GM21390 (cell line): ENCODE results near the gene PTPN1.

Source experiments
- ATAC-seq: cut with Tn5 transposase; IDR thresholded peaks from one replicate; pipeline ENCODE4 v1.9.1; 2021; ENCODE audit not compliant: unreplicated experiment

Gene PTPN1

DNA sequence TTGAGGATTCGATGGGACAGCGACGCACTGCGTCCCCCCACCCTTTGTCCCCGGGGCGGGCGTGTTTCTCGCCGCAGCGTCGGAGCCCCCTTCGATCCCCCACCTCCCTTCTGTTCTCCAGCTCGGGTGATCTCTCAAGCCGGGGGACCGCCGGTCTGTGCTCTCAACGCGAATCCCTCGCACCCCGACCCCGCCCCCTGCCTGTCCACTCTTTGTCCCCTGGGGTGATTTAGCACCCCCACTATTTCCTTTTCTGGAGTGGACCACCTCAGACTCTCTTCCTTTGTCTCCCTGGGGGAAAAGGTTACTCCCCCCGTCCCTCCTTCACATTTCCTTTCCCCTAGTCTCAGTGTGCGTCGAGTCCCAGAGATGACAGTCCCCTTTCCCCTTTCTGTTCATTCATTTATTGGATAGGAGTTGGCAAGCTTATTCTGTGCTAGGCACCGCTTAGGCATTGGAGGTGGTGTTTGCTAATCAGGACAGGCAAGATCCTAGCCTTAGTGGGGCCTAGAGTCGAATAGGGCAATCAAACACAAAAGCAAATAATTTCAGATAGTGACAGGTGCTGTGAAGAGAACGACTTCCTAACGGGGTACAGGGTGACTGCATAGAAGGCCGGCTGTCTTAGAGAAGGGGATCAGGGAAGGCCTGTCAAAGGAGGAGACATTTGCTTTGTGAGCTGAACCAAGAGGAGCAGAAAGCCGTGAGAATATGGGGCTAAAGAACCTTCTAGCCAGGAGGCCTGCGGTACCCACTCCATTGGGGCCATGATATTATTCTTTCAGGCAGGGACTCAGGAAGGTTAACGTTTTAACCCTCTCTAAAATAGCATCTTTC, 741 bp downstream of the PTPN1 start:
- ATAC-seq = no peak

DNA sequence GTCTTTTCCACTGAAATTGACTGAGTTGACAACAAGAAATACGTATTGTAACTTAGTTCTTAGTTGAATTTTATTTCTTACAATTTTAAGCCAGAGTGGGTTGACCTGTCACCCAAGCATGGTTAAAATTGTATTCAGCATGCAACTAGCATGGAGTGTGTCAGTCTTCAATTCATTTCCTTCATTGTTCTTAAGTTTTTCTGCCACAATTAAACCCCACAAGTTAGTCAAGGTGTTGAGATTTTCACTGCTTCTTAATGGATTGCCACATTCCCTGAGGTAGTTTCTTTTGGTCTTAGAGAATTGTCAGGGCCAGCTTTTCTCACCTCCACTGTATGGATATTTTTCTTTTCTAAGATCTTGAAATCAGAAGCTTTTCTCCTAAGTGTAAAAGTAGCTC, 2.1 kb downstream of the PTPN1 start:
- no peak for ATAC-seq

DNA sequence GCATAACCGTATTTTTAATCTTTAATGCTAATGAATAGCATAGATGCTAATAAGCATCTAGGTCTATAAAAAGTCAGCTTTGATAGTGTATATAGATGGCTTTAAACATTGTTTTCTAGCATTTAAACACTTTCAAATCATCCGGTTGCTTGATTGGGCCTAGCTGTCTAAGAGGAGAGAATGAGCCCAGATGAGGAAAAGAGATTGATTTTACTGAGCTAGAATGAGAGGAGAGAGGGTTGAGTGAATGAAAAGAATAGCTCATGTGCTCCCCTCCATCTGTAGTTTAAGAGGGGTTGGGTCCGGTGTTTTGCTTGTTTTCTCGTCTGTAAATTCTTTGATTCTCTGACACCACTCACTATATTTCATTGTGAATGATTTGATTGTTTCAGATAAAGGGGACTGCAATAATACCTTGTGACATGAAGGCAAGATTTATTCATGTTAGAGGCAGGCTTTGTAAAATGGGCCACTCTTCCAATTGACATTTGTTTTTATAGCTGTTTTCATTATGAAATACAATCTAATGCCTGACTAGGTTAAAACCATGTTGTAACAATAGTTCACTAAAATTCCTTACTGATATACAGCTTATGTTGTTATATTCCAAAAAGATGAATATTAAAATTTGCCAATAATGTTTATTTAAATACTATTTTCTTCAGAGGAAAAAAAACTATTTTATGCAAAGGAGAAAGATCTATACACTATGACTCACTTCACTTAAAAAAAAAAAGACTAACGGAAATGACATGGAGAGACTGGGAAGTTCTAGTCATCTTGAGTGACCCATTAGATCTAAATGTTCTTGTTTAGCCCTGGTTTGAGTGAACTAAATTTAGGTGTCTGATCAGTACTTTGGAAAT, 3.2 kb downstream of the PTPN1 start:
- ATAC-seq = no peak

DNA sequence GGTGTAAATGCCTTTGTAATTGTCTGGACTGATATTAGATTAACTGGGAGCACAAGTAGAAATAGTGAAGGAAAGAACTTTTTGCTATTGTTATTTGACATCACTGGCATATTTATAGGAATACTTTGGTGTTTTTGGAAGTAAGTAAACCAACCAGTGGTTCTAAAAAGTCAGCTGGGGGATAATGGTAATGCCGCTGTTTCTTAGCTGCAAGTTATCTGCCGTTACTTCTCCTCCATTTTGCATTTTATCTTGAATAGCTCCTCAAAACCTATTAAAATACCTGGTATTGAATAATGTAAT, 3.8 kb downstream of the PTPN1 start:
- no peak for ATAC-seq

DNA sequence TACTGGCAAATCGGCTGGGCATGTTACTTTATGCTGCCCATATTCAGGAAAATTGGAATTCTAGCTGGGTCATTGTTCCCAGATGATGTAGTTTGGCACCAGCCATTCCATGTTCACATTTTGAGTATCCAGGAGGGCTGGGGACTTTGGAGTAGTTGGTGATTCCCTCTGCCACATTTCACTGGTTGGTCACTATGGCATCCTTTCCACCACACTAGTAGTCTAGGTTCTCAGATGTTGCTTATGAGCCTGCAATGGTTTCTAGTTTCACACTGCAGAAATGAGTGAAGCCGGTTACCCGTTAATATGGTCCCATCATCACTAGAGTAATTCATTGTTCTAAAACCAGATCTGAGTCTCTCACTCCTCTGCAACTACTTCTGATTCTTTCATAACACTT, 4.6 kb downstream of the PTPN1 start:
- peak; percentile 20 for ATAC-seq

DNA sequence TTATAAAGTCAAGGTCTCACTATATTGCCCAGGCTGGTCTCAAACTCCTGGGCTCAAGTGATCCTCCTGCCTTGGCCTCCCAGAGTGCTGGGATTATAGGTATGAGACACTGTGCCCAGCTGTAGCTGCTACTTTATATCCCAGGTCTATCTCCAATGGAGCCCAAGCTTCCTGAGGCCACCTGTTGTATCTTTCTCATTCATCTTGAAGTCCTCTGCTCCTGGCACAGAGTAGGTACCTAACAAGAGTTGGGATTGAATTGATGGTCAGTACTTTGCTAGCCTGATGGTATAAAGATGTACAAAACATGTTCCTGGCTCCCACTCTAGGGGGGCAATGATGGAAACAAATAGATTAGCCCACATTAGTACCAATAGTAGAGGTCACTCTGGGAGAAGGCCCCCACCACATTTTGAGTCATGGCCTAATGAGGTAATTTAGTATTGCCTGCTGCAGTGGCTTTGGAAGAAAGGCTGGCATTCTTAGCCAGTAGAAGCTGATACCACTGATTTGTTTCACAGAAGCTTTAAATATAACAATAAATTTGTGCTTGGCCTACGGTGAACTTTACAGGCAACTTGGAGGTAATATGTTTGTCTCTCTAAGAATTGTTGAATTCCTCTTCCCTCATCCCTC, 5.4 kb downstream of the PTPN1 start:
- ATAC-seq = no peak

DNA sequence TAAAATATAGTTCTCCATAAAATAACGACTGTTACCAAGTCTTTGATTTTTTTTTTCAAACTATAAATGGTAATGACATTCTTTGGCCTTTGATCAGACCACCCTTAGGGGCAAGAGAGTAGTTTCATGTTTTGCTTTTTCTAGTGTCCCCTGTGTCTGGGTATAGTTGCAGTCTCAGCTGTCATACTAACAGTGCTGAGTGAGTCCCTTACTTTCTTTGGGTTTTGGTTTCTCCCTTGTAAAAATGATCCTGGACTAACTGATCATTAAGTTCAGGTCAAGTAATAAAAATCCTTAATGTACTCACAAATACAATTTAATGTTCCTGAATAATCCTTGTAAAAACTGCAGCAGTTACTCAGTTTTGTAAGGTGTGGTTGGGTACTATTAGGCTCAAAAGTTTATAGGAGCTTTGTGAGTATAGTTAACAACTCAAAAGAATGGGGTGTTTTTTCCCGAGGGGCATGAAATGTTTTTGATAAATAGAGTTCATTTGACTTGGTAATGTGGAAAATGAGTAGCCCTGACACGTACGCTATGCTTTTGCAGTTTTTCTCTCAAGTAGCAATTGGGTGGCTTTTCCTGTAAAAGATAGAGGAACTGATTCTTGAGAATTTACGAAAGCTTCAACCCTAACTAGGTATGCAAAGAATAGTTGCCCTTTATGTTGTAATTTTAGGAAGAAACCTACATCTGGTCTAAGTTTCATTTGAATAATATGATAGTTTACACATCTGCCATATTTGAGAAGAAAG, 6.2 kb downstream of the PTPN1 start:
- peak; percentile 38 for ATAC-seq

DNA sequence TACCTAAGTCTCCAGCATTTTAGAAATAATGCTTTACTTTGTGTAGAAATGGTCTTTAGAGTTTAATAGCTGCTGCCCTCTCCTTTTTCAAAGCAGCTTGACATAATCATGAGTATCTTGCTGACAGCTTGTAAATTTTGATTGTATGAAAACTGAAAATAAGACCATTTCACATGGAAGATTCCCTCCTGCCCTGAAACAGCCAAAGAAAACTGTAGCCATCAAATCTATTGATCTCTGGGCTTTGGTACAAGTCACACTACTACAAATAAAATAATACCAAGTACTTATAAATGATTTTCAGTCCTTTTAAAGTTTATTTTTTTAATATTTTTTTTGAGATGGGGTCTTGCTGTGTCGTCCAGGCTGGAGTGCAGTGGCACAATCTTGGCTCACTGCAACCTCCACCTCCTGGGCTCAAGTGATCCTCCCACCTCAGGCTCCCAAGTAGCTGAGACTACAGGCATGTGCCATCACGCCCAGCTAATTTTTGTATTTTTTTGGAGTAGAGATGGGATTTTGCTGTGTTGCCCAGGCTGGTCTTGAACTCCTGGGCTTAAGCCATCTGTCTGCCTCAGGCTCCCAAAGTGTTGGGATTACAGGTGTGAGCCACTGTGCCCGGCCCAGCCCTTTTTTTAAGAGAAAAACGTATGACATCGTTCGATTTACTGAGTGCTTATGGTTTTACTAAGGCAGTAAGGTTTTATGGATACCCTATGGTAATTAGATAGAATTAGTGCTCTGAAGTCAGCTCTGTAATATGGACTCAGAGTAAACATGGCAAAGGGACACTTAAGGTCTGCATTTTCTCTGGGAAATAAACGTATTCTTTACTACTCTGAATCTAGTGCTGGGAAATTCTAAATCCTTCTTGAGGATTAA, 7.0 kb downstream of the PTPN1 start:
- no peak for ATAC-seq

DNA sequence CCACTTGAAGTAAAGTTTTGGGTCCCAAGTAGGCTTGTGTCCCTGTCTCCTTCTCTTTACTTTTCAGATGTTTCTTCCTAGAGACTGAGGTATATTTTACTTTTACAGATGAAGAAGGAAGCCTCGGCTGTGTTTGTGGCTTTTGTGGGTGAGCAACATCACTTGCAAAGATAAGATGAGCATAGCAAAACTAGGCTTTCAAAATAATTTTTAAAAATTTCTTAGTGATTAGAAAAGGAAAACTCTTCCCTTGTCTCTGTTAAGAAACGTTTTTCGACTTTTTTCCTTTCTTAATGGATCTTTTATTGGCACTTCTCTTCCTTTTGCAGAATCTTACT, 7.6 kb downstream of the PTPN1 start:
- ATAC-seq = no peak

DNA sequence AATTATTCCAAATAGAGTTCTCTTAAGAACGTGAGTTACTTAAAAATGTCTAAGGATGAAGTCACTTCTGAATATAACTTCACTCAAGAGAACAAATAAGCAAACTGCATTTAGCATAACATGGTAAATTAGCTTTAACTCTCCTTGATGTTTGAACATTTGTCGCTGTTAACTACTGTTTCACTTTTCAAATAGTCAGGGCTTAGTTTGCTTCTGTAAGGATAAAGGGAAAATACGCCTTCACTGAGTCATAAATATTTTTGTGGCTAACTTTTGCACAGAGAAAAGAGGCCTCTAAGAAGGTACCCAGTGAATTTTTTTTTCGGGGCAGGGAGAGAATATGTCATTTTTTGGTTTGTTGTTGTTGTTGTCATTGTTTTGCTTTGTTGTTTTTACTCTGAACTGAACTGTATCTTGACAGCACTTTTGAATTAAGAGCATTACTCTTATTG, 8.1 kb downstream of the PTPN1 start:
- ATAC-seq = no peak

DNA sequence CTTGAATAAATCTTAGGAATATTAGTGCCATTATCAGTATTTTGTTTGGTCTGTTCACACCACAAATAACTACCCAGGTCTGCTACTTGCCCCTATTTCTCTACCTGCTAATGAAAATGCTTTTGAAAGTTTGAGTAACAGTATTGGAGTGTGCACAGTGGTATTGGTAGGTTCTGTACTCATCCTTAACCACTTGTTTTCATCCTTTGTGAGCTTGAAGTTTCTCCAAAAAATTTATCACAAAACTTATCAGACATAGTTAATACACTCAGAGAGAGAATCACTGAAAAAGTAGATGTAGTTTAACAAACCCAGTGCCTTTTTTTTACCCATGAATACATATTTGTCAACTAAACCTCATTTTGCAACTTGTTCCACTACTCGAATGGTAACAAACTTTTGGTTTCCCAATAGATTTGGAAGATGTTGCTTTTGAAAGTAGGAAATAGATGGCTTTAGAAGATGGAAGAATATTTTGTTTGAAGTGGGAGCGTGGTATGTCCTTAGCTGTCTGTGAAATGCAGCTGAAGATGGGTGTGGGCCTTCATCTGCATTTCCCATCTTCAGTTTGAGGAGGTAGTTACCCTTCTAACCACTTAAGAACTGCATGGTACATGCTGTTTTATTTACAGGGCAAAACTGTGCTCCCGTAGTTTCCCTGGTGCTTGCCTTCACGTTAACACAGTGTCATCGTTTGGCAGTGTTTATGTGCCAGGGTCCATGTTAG, 9.0 kb downstream of the PTPN1 start:
- no peak for ATAC-seq

DNA sequence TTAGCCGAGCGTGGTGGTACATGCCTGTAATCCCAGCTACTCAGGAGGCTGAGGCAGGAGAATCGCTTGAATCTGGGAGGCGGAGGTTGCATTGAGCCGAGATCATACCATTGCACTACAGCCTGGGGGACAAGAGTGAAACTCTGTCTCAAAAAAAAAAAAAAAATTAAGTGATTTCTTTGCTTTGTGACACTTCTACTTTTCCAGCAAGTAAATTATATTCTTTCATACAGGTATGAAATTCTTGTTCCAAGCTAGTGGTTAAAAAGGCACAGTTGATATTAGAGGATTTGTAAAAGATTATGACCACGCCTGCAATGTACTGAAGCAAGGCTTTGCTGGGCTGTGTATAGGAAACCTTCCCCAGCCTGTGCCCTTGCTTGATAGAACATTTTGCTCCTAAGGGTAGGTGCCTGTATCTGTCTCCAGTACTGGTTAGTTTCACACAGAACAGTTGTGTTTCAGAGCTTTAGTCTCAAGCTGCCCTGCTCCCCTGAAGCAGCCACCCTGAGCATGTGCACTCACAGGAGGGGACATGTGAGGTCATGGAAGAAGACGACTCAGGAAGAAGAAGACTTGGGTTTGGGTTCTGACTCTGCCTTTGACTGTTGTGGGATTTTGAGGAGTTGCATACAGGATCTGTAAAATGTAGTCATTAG, 10.2 kb downstream of the PTPN1 start:
- ATAC-seq = no peak

DNA sequence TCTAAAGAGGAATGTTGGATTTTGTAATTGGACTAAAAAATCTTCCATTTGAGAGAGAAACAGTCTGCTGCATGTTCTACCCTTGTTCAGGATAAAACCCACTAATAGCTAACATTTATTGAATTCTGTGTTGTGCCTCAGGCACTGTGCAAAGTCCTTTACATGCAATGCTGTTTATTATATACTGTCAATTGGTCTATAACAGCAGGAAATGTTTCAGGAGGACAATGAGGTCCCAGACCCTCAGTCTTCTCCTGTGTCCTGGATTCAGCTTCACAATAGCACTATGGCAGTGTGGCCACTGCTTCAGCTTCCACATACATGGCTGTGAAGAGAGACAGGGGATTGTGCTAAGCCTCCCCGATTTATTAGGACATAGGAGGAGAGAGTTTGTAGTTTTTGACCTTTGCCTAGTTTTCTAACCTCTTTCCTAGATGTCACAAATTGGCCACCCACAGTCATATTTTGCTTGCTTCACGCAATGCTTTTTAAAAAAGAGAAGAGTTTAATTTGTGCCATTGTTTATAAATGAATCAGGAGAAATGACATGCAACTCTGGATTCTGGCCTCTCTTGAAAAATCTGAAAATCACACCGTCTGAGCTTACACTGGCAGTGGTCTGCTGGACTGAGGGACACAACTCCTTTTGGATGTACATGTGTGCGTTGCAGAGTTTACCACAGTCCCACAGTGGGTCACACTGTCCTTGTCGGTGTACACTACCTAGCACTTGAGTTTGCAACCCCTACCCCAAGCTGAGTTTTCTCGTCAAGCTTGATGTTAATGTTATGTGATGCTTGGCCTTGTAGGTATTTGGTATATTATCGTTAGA, 11.3 kb downstream of the PTPN1 start:
- no peak for ATAC-seq

DNA sequence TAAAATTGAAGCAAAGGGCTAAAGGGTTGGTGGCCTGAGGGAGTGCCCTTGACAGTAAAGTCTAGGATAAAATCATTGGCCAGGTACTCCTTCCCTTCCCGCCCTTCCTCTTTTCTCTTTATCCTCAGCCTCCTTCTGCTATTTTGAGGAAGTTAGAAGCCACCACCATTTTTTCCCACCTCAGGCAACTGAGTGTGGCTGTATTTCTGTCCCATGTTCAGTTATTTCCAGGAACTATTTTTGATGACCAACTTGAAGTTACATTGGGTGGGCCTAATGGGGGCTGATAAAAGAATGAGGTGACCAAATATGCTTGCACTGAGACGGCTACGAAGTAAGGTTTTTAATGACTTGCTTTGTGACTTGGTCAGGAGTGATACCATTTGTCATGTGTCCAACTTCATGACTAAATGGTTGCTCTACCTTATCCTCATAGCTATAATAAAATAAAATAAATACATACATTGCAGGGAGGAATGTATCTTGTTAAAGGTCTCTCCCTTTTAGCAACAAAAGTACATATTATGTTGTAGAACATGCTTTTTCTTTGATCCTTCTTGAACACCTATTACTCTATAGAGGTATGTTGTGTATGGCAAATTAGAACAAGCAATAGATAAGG, 12.0 kb downstream of the PTPN1 start:
- ATAC-seq = no peak

DNA sequence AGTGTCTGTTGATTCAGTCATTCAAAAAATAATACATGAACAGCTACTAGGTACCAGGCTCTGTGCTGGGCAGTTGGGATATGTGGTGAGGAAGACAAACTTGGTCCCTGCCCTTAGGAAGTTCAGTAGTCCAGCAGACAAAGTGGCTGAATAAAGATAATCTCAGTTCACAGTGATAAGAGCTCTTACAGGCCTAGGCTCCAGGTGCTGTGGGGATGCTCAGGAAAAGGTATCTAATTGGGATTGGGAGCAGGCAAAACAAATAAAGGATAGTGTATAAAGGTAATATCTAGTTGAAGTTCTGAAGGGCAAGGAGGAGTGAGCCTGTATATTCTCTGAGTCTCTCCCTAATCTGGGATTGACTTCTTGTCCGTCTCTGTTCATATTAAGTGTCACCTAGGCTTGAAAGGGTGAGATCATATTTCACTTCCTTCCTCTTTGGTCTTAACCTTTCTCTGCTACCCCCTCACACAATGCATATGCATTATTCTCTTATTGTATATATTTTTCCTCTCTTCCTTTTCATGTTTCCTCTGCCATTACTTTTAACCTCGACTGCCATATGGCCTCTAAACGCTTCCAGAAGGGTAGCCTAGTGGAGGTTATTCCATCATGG, 13.5 kb downstream of the PTPN1 start:
- ATAC-seq = no peak

DNA sequence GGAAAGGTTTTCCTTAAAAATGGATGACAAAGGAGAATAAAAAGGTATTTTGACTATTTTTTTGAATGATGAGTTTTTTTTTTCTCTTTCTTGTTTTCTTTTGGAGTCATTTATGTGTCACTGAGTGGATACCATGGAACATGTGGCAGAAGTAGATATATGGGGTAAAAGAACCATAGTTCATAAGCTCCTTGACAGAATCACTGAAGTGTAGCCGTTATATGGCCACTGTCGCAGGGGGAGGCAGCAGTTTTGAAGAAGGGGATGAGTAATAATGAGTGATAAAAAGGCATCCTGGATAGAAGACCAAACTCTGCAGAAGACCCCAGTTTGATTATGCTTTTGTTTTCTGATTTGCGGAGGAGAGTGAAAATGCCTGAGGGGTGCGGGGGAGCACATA, 15.5 kb downstream of the PTPN1 start:
- ATAC-seq = no peak

DNA sequence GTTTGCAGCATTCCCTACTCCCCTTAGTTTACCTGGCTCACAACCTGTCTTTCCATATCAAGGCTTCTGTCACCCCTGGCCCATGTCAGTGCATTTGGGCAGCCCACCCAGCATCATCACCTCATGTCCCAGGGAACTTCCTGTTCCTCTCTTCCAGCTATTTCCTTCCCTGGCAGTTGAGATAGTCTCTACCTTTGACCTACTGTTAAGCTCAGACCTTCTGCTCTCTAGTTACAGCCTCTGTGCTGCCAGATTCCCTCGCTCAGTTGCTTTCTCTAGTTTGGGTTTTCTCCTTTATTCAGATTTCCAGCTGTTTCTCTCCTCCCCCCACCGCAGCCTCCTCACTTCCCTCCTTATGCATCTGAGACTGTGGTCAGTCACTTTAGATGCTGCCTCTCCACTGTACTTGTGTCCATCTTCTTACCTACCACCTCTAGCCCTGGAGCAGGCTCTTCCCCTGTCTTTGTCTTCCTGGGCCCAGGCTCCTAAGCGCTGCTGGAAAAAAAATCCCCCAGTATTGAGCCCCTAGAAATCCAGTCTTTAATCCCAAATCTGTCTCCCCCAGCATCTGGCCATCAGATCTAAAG, 16.3 kb downstream of the PTPN1 start:
- ATAC-seq = no peak
